Stomach (tissue), 9 donors: Measurements from ENCODE around the gene LGALS4. TPM values are rescaled to one million over a fixed set of nuclear protein-coding genes. Genes with fewer than 3 reads are reported as not detected.

Experiments used
- DNase-seq, 2 donors: peaks; one replicate each; pipeline versions ENCODE4 v3.0.0 to v3.0.0-alpha.2; 2013 to 2019
- H3K27ac ChIP-seq, 5 donors: fragments of 200-600 bp in 4 of 5; sonication (generic) in 4 of 5; one replicate each; pipeline ENCODE4 v1.5.1; 2013 to 2019; ENCODE audit warnings: mild to moderate bottlenecking in 1 of 5, moderate library complexity in 1 of 5
- H3K27me3 ChIP-seq, 3 donors: fragments of 200-600 bp; sonication (generic); one replicate each; pipeline ENCODE4 v1.5.1; 2017 to 2019; ENCODE audit warnings: mixed run types in 1 of 3
- H3K36me3 ChIP-seq, 4 donors: fragments of 200-600 bp; sonication (generic); 1 replicate in 3 of 4; 2 replicates in 1 of 4; pipeline ENCODE4 v1.5.1; 2016 to 2019
- H3K4me1 ChIP-seq, 4 donors: fragments of 200-600 bp; sonication (generic); one replicate each; pipeline ENCODE4 v1.5.1; 2016 to 2019
- H3K4me3 ChIP-seq, 4 donors: fragments of 200-600 bp; sonication (generic) in 3 of 4; one replicate each; pipeline ENCODE4 v1.5.1; 2016 to 2019; ENCODE audit warnings: mild to moderate bottlenecking in 1 of 4
- H3K9me3 ChIP-seq, 4 donors: fragments of 200-600 bp; sonication (generic); one replicate each; pipeline ENCODE4 v1.5.1; 2016 to 2019
- EP300 ChIP-seq: sonication (generic); formaldehyde crosslinking; IDR thresholded peaks from one replicate; pipeline ENCODE4 v1.6.1; 2017; ENCODE audit warnings: antibody characterized with exemption
- POLR2A ChIP-seq, 4 donors: fragments of 450-650 bp; IDR thresholded peaks; one replicate each; pipeline ENCODE4 v1.6.1; 2016; ENCODE audit warnings: antibody characterized with exemption in 4 of 4, control low read depth in 2 of 4, mild to moderate bottlenecking in 1 of 4, moderate library complexity in 1 of 4
- POLR2AphosphoS5 ChIP-seq, 3 donors: sonication (generic); formaldehyde crosslinking; IDR thresholded peaks; one replicate each; pipeline ENCODE4 v1.6.1; 2016; ENCODE audit warnings: antibody characterized with exemption in 3 of 3
- WGBS, 5 donors: extraction: QIAGEN DNeasy Blood & Tissue Kit in 3 of 5; methylation state at CpG; one replicate each; pipeline versions ENCODE4 v1.1.5 to v1.1.7; 2013 to 2018; 5-methylcytosine and 5-hydroxymethylcytosine counted together
- intact Hi-C: fragments of 100-400 bp; cut with DNase I; formaldehyde crosslinking; loops from one replicate; pipeline ENCODE4 v1.15.1; 2023; ENCODE audit warnings: low total_unique reads
- polyA plus RNA-seq, 3 donors: library from polyadenylated mRNA; stranded (reverse); fragments of 200-250 nt; gene quantifications; one replicate each; pipeline ENCODE4 v1.2.3, GENCODE V29; 2013
- total RNA-seq, 5 donors: library from RNA; depleted of rRNA; stranded (reverse); fragments of >200 nt; gene quantifications; one replicate each; pipeline versions ENCODE4 v1.1.0 to v1.2.3, GENCODE V29; 2014 to 2016
- TF ChIP-seq, protein P1 (sequence below), 7 experiments: fragments of 450-650 bp in 4 of 7; fragments of 200-600 bp in 3 of 7; sonication (generic) in 3 of 7; IDR thresholded peaks; one replicate each; pipeline ENCODE4 v1.5.1; 2016 to 2019; ENCODE audit warnings: antibody characterized with exemption in 7 of 7, control low read depth in 2 of 7, mild to moderate bottlenecking in 1 of 7
- donor health status: healthy with polysubstance abuse.
- donor health status: Bipolar disorder and iron deficiency.
- donor health status: healthy.

LGALS4 gene
- total and polyA plus RNA-seq, 8 donors: 23.5 to 1,765 (median 113) TPM

GRCh38 chr19:38837656-38838121, 24.9 kb upstream of the LGALS4 start:
- 41 to 72% (median 54%) methylated on average over 7 of the region's 7 CpGs for WGBS, 5 donors
- DNase-seq: peak; percentile 55 to 72
- Histone ChIP-seq H3K36me3 (peaks cover 71 to 82% (median 80%) of the 10 kb centered on the region in 4 donors), H3K9me3 (no peaks in the 10 kb centered on the region), H3K27me3 (no peaks in the 10 kb centered on the region), H3K4me1 (peaks cover 47 to 81% (median 62%) of the 10 kb centered on the region in 4 donors), H3K4me3 (peak overlapping the region in 1 of 4 donors; percentile 12), H3K27ac (peak overlapping the region; percentile 63 to 78 (median 68))
- intact Hi-C loops: no loop called here
- no peak for TF ChIP-seq POLR2A (IDR thresholded peaks at IDR 0.05)
- no peak for TF ChIP-seq EP300
- TF ChIP-seq, protein P1, sequence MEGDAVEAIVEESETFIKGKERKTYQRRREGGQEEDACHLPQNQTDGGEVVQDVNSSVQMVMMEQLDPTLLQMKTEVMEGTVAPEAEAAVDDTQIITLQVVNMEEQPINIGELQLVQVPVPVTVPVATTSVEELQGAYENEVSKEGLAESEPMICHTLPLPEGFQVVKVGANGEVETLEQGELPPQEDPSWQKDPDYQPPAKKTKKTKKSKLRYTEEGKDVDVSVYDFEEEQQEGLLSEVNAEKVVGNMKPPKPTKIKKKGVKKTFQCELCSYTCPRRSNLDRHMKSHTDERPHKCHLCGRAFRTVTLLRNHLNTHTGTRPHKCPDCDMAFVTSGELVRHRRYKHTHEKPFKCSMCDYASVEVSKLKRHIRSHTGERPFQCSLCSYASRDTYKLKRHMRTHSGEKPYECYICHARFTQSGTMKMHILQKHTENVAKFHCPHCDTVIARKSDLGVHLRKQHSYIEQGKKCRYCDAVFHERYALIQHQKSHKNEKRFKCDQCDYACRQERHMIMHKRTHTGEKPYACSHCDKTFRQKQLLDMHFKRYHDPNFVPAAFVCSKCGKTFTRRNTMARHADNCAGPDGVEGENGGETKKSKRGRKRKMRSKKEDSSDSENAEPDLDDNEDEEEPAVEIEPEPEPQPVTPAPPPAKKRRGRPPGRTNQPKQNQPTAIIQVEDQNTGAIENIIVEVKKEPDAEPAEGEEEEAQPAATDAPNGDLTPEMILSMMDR (IDR thresholded peaks at IDR 0.05): no peak
- peak in 2 of 3 donors; percentile 27 to 65 for TF ChIP-seq POLR2AphosphoS5 (IDR thresholded peaks at IDR 0.05)

DNA sequence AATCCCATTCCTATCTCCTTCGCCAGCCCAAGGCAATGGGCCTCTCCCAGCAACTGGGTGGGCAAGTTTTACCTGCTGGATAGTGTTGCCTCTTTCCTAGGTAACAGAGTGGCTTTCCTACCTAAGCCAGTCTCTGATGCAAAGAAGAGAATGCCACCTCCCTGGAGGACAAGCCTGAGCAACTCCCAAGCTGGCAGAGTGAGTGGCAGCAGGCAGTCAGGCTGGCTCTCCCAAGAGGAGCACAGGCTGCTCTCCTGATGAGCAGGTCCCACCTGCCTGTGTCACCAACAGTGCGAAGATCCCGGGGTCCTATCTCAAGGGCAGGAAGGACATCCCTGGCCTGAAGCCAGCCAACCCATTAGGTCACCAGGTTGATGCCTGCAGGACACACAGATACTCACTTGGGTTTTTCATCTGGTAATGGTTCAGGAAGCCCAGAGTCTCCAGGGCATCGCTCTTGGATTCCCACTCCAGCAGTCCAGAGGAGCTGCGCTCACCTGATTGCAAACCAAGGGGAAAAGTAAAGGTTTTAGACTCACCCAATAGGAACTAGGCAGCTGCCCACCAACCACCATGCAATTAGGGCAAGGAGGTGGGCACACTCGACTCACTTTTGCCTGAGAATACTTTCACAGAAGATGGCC, 24.4 kb upstream of the LGALS4 start:
- WGBS, 5 donors: 60 to 91% (median 77%) methylated on average over 6 of the region's 6 CpGs
- no peak for TF ChIP-seq EP300
- no peak for TF ChIP-seq POLR2A (IDR thresholded peaks at IDR 0.05)
- no peak for DNase-seq
- intact Hi-C loops: no loop called here
- Histone ChIP-seq H3K9me3 (no peaks in the 10 kb centered on the region), H3K36me3 (peaks cover 66 to 76% (median 74%) of the 10 kb centered on the region in 4 donors), H3K27ac (peak overlapping the region; percentile 63 to 78 (median 68)), H3K4me1 (peaks cover 53 to 81% (median 67%) of the 10 kb centered on the region in 4 donors), H3K4me3 (no peak overlapping the region), H3K27me3 (no peaks in the 10 kb centered on the region)

GRCh38 chr19:38836159-38836982, 23.6 kb upstream of the LGALS4 start:
- peak overlapping the region; percentile 63 to 97 (median 68) for H3K27ac ChIP-seq

GRCh38 chr19:38834590-38834989, 21.8 kb upstream of the LGALS4 start:
- TF ChIP-seq, protein P1 (IDR thresholded peaks at IDR 0.05): no peak
- no peak for TF ChIP-seq POLR2A (IDR thresholded peaks at IDR 0.05)
- no peak for TF ChIP-seq EP300
- no peak for TF ChIP-seq POLR2AphosphoS5 (IDR thresholded peaks at IDR 0.05)
- Histone ChIP-seq H3K36me3 (peaks cover 47 to 59% (median 57%) of the 10 kb centered on the region in 4 donors), H3K27me3 (no peaks in the 10 kb centered on the region), H3K9me3 (no peaks in the 10 kb centered on the region), H3K4me3 (no peak overlapping the region), H3K27ac (peak overlapping the region in 4 of 5 donors; percentile 52 to 97 (median 66)), H3K4me1 (peaks cover 52 to 77% (median 68%) of the 10 kb centered on the region in 4 donors)
- intact Hi-C loops: no loop called here
- 93 to 97% (median 95%) methylated on average over 6 of the region's 6 CpGs for WGBS, 5 donors
- DNase-seq: no peak

More at GRCh38 chr19:38836159-38836982, 23.6 kb upstream of the LGALS4 start:
- WGBS, 5 donors: 50 to 64% (median 58%) methylated on average over 8 of the region's 8 CpGs
- no peak for DNase-seq
- TF ChIP-seq POLR2AphosphoS5 (IDR thresholded peaks at IDR 0.05): no peak
- no peak for TF ChIP-seq EP300
- TF ChIP-seq, protein P1 (IDR thresholded peaks at IDR 0.05): no peak
- TF ChIP-seq POLR2A (IDR thresholded peaks at IDR 0.05): no peak
- Histone ChIP-seq H3K36me3 (peaks cover 58 to 69% (median 67%) of the 10 kb centered on the region in 4 donors), H3K27me3 (no peaks in the 10 kb centered on the region), H3K9me3 (no peaks in the 10 kb centered on the region), H3K4me1 (peaks cover 55 to 79% (median 66%) of the 10 kb centered on the region in 4 donors), H3K4me3 (no peak overlapping the region)
- intact Hi-C loops: no loop called here
